GM19240 (cell line): ENCODE data around the gene ATP2B3.

ENCODE experiments used
- DNase-seq: peaks from one replicate; pipeline ENCODE4 v3.0.0; 2011; ENCODE audit warnings: low spot score; ENCODE audit not compliant: insufficient read length

ATP2B3 gene

GRCh38 chrX:153517423-153517822, at the start of gene ATP2B3:
ATP2B3 (plus strand) TSS chrX:153517642; CDS start chrX:153536248, 18,606 bp downstream.
- DNase-seq, result no peak

- DNase-seq, result no peak
These were observed 49.3 kb upstream of the ATP2B3 start for GRCh38 chrX:153468008-153468580.

- no peak for DNase-seq
These were observed 47.5 kb upstream of the ATP2B3 start for GRCh38 chrX:153469811-153470410.

GRCh38 chrX:153470411-153471363, 46.8 kb upstream of the ATP2B3 start, which contains the start of gene HAUS7:
HAUS7 (minus strand) TSS chrX:153470576; CDS start chrX:153470557, 19 bp downstream.
- peak; percentile 94 for DNase-seq

GRCh38 chrX:153471663-153472280, 45.7 kb upstream of the ATP2B3 start:
- DNase-seq, result no peak

GRCh38 chrX:153473126-153473525, 44.3 kb upstream of the ATP2B3 start:
- no peak for DNase-seq

GRCh38 chrX:153474266-153474665, 43.2 kb upstream of the ATP2B3 start:
- no peak for DNase-seq

GRCh38 chrX:153474718-153475117, 42.7 kb upstream of the ATP2B3 start:
- DNase-seq, result no peak

GRCh38 chrX:153475271-153475670, 42.2 kb upstream of the ATP2B3 start:
- no peak for DNase-seq

GRCh38 chrX:153475751-153476281, 41.6 kb upstream of the ATP2B3 start:
- DNase-seq, result no peak

GRCh38 chrX:153476666-153477363, 40.6 kb upstream of the ATP2B3 start:
- DNase-seq, result no peak

GRCh38 chrX:153477364-153477857, 40.0 kb upstream of the ATP2B3 start:
- no peak for DNase-seq

- no peak for DNase-seq
These were observed 39.5 kb upstream of the ATP2B3 start for GRCh38 chrX:153477901-153478300.

GRCh38 chrX:153478746-153479145, 38.7 kb upstream of the ATP2B3 start:
- no peak for DNase-seq

- no peak for DNase-seq
These were observed 36.4 kb upstream of the ATP2B3 start for GRCh38 chrX:153481043-153481442.

- no peak for DNase-seq
These were observed 34.9 kb upstream of the ATP2B3 start for GRCh38 chrX:153482376-153483015.

GRCh38 chrX:153485396-153486080, 31.9 kb upstream of the ATP2B3 start:
- no peak for DNase-seq

- DNase-seq, result no peak
These were observed 31.3 kb upstream of the ATP2B3 start for GRCh38 chrX:153486171-153486570.

- no peak for DNase-seq
These were observed 29.8 kb upstream of the ATP2B3 start for GRCh38 chrX:153487590-153488071.
